ENCODE results near the gene DLG5.

The DLG5 gene

GRCh38 chr10:77926566-77927401 is at the start of gene DLG5:
DLG5 (minus strand) TSS chr10:77926755; CDS start chr10:77926520, 235 bp downstream.
- no peak for DNase-seq

- DNase-seq, result no peak
These were observed 48.6 kb upstream of the DLG5 start for GRCh38 chr10:77975086-77975666.

GRCh38 chr10:77974396-77975074 is 48.0 kb upstream of the DLG5 start:
- DNase-seq, result no peak

GRCh38 chr10:77973276-77973675 is 46.7 kb upstream of the DLG5 start:
- no peak for DNase-seq

- DNase-seq, result no peak
These were observed 45.6 kb upstream of the DLG5 start for GRCh38 chr10:77972148-77972547.

- DNase-seq, result no peak
These were observed 45.2 kb upstream of the DLG5 start for GRCh38 chr10:77971804-77972144.

- DNase-seq, result no peak
These were observed 44.6 kb upstream of the DLG5 start for GRCh38 chr10:77970869-77971803.

- no peak for DNase-seq
These were observed 42.6 kb upstream of the DLG5 start for GRCh38 chr10:77969114-77969513.

GRCh38 chr10:77967611-77968022 is 41.1 kb upstream of the DLG5 start:
- DNase-seq, result no peak

- no peak for DNase-seq
These were observed 38.7 kb upstream of the DLG5 start for GRCh38 chr10:77965294-77965693.

GRCh38 chr10:77964811-77965210 is 38.3 kb upstream of the DLG5 start:
- DNase-seq, result no peak

GRCh38 chr10:77963901-77964300 is 37.3 kb upstream of the DLG5 start:
- no peak for DNase-seq

- DNase-seq, result no peak
These were observed 36.0 kb upstream of the DLG5 start for GRCh38 chr10:77962350-77963146.

GRCh38 chr10:77961668-77962067 is 35.1 kb upstream of the DLG5 start:
- DNase-seq, result no peak

- no peak for DNase-seq
These were observed 34.3 kb upstream of the DLG5 start for GRCh38 chr10:77960829-77961329.

GRCh38 chr10:77959887-77960455 is 33.4 kb upstream of the DLG5 start:
- DNase-seq, result no peak

- no peak for DNase-seq
These were observed 32.8 kb upstream of the DLG5 start for GRCh38 chr10:77959384-77959783.

GRCh38 chr10:77955136-77955535 is 28.6 kb upstream of the DLG5 start:
- DNase-seq, result no peak

- DNase-seq, result no peak
These were observed 22.6 kb upstream of the DLG5 start for GRCh38 chr10:77949167-77949566.

GRCh38 chr10:77946084-77946483 is 19.5 kb upstream of the DLG5 start:
- DNase-seq, result no peak

GRCh38 chr10:77944519-77944918 is 18.0 kb upstream of the DLG5 start:
- no peak for DNase-seq
